GM23338 (cell line): ENCODE results near the gene FOXP1. TPM values are rescaled to one million over a fixed set of nuclear protein-coding genes. Genes with fewer than 3 reads are reported as not detected.

Source experiments
- ATAC-seq: fragments of 200-7000 bp; cut with Tn5 transposase; 3 replicates; pipeline ENCODE4 v1.9.1; 2020
- DNase-seq: peaks from one replicate; pipeline ENCODE4 v3.0.0-alpha.2; 2015; ENCODE audit warnings: low spot score
- H2AFZ ChIP-seq: fragments of 200-600 bp; sonication (generic); 2 replicates; pipeline ENCODE4 v1.8.0; 2016; ENCODE audit warnings: antibody characterized with exemption, mild to moderate bottlenecking, moderate library complexity
- H3F3A ChIP-seq: fragments of 200-600 bp; sonication (generic); replicated peaks from 2 replicates; pipeline ENCODE4 v1.8.0; 2017; ENCODE audit warnings: antibody characterized with exemption, mixed run types, low read depth
- H3K27ac ChIP-seq: fragments of 200-600 bp; sonication (generic); 2 replicates; pipeline ENCODE4 v1.6.1; 2016; ENCODE audit warnings: low read depth
- H3K27me3 ChIP-seq: fragments of 200-600 bp; sonication (generic); 2 replicates; pipeline ENCODE4 v1.8.0; 2016; ENCODE audit warnings: mild to moderate bottlenecking, mixed run types, moderate library complexity; ENCODE audit not compliant: insufficient read depth
- H3K36me3 ChIP-seq: fragments of 200-600 bp; sonication (generic); 2 replicates; pipeline ENCODE4 v1.8.0; 2016; ENCODE audit warnings: mild to moderate bottlenecking; ENCODE audit not compliant: insufficient read depth
- H3K4me1 ChIP-seq: fragments of 200-600 bp; sonication (generic); 2 replicates; pipeline ENCODE4 v1.8.0; 2016; ENCODE audit warnings: mild to moderate bottlenecking, moderate library complexity; ENCODE audit not compliant: insufficient read depth
- H3K4me2 ChIP-seq: fragments of 200-600 bp; sonication (generic); 2 replicates; pipeline ENCODE4 v1.7.1; 2017; ENCODE audit warnings: mixed run types
- H3K4me3 ChIP-seq: fragments of 200-600 bp; sonication (generic); 2 replicates; pipeline ENCODE4 v1.6.1; 2016; ENCODE audit warnings: mixed run types
- H3K79me2 ChIP-seq: fragments of 200-600 bp; sonication (generic); replicated peaks from 2 replicates; pipeline ENCODE4 v1.8.0; 2017; ENCODE audit warnings: mild to moderate bottlenecking; ENCODE audit not compliant: insufficient read depth
- H3K9me2 ChIP-seq: fragments of 200-600 bp; sonication (generic); 2 replicates; pipeline ENCODE4 v1.8.0; 2017; ENCODE audit not compliant: insufficient read depth
- H4K20me1 ChIP-seq: fragments of 200-600 bp; sonication (generic); replicated peaks from 2 replicates; pipeline ENCODE4 v1.8.0; 2017; ENCODE audit warnings: mild to moderate bottlenecking; ENCODE audit not compliant: insufficient read depth
- H3K27ac Mint-ChIP-seq: 2 replicates; pipeline ENCODE4 v1.8.0; 2020; ENCODE audit warnings: inconsistent platforms, mild to moderate bottlenecking, moderate library complexity, mixed read lengths
- H3K27me3 Mint-ChIP-seq: 3 replicates; pipeline ENCODE4 v1.8.0; 2022; ENCODE audit warnings: low read depth, mild to moderate bottlenecking, moderate library complexity, mixed read lengths, inconsistent platforms; ENCODE audit not compliant: insufficient read depth, poor library complexity
- H3K36me3 Mint-ChIP-seq: 3 replicates; pipeline ENCODE4 v1.8.0; 2021; ENCODE audit warnings: low read depth, mild to moderate bottlenecking, inconsistent platforms, moderate library complexity, mixed read lengths
- H3K4me1 Mint-ChIP-seq: 3 replicates; pipeline ENCODE4 v1.8.0; 2020; ENCODE audit warnings: mild to moderate bottlenecking, inconsistent platforms, mixed read lengths
- H3K4me3 Mint-ChIP-seq: 3 replicates; pipeline ENCODE4 v1.8.0; 2021; ENCODE audit warnings: moderate library complexity, mild to moderate bottlenecking, inconsistent platforms, mixed read lengths
- H3K9me3 Mint-ChIP-seq: 3 replicates; pipeline ENCODE4 v1.8.0; 2020; ENCODE audit warnings: moderate library complexity, mild to moderate bottlenecking, inconsistent platforms, mixed read lengths
- CREB1 ChIP-seq: fragments of 250-450 bp; sonication (Bioruptor Pico); IDR thresholded peaks from 2 replicates; pipeline ENCODE4 v1.5.0; 2020; ENCODE audit warnings: low read depth, mild to moderate bottlenecking, moderate library complexity
- EZH2phosphoT487 ChIP-seq: fragments of 200-600 bp; sonication (generic); IDR thresholded peaks from one replicate; pipeline ENCODE4 v1.8.1; 2018; ENCODE audit warnings: antibody characterized with exemption; ENCODE audit not compliant: unreplicated experiment
- JUNB ChIP-seq: IDR thresholded peaks from one replicate; pipeline ENCODE4 v1.6.1; 2016; ENCODE audit warnings: antibody characterized with exemption; ENCODE audit not compliant: unreplicated experiment
- POLR2AphosphoS5 ChIP-seq: IDR thresholded peaks from 2 replicates; pipeline ENCODE4 v1.6.1; 2016; ENCODE audit warnings: antibody characterized with exemption, low read depth
- STAT1 ChIP-seq: IDR thresholded peaks from one replicate; pipeline ENCODE4 v1.6.1; 2016; ENCODE audit warnings: antibody characterized with exemption; ENCODE audit not compliant: unreplicated experiment
- ZNF114 ChIP-seq: fragments of 250-450 bp; sonication (Bioruptor Pico); IDR thresholded peaks from 2 replicates; pipeline ENCODE4 v1.5.0; 2020; ENCODE audit warnings: mild to moderate bottlenecking, moderate library complexity
- ZNF331 ChIP-seq: fragments of 250-450 bp; sonication (Bioruptor Pico); IDR thresholded peaks from 2 replicates; pipeline ENCODE4 v1.5.0; 2020; ENCODE audit warnings: low read depth, mild to moderate bottlenecking, moderate library complexity
- ZNF462 ChIP-seq: fragments of 250-450 bp; sonication (Bioruptor Pico); IDR thresholded peaks from 2 replicates; pipeline ENCODE4 v1.5.0; 2020; ENCODE audit warnings: mild to moderate bottlenecking, moderate library complexity
- polyA plus RNA-seq: library from polyadenylated mRNA; unstranded; fragments of >200 nt; fragmentation: Nextera tagmentation; extraction: Ambion mirVana; gene quantifications from 2 replicates; pipeline ENCODE4 v1.2.1, GENCODE V29; 2016
- total RNA-seq: library from RNA; depleted of rRNA; stranded (reverse); fragments of >200 nt; shearing (Covaris generic); gene quantifications from 2 replicates; pipeline ENCODE4 v1.2.3, GENCODE V29; 2014
- TF ChIP-seq, protein P1 (sequence below): IDR thresholded peaks from one replicate; pipeline ENCODE4 v1.6.1; 2018; ENCODE audit warnings: antibody characterized with exemption; ENCODE audit not compliant: unreplicated experiment
- TF ChIP-seq, protein P2 (sequence below): IDR thresholded peaks from 2 replicates; pipeline ENCODE4 v1.6.1; 2016; ENCODE audit warnings: antibody characterized with exemption

FOXP1 gene
- total and polyA plus RNA-seq, 2 experiments from 2014 or later: 32.9 to 35.5 TPM

DNA sequence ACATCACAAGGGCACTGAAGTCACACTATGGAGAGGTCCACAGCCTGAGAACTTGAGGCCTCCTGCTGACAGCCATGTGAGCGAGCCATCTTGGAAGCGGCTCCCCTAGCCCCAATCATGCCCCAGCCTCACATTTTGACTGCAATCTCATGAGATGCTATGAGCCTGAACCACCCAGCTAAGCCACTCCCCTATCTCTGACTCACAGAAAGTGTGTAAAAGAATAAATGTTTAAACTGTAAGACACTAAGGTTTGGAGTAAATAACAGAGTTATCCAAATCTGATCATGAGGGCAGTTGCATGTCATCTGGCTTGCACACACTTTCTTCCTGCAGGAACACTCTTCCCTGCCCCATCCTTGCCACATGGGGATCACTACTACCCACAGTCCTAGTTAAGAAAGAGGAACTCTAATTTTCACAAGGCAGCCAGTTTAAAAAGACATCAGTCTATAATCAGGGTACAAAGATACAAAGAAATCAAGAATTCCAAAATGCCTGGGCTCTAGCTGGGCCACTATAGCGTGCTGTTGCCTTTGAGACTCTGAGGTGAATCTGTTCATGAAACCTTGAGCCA is 494.2 kb downstream of the FOXP1 start (continued):
- TF ChIP-seq, protein P1, sequence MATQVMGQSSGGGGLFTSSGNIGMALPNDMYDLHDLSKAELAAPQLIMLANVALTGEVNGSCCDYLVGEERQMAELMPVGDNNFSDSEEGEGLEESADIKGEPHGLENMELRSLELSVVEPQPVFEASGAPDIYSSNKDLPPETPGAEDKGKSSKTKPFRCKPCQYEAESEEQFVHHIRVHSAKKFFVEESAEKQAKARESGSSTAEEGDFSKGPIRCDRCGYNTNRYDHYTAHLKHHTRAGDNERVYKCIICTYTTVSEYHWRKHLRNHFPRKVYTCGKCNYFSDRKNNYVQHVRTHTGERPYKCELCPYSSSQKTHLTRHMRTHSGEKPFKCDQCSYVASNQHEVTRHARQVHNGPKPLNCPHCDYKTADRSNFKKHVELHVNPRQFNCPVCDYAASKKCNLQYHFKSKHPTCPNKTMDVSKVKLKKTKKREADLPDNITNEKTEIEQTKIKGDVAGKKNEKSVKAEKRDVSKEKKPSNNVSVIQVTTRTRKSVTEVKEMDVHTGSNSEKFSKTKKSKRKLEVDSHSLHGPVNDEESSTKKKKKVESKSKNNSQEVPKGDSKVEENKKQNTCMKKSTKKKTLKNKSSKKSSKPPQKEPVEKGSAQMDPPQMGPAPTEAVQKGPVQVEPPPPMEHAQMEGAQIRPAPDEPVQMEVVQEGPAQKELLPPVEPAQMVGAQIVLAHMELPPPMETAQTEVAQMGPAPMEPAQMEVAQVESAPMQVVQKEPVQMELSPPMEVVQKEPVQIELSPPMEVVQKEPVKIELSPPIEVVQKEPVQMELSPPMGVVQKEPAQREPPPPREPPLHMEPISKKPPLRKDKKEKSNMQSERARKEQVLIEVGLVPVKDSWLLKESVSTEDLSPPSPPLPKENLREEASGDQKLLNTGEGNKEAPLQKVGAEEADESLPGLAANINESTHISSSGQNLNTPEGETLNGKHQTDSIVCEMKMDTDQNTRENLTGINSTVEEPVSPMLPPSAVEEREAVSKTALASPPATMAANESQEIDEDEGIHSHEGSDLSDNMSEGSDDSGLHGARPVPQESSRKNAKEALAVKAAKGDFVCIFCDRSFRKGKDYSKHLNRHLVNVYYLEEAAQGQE: no peak

GRCh38 chr3:71088742-71089141 is 494.8 kb downstream of the FOXP1 start:
- Histone ChIP-seq H3K27ac (no peak overlapping the region), H3K9me2 (no peaks in the 10 kb centered on the region), H3K36me3 (no peaks in the 10 kb centered on the region), H3K4me1 (peaks cover 12% of the 10 kb centered on the region; the same call in 1 of the 2 replicates), H3F3A (no peaks in the 10 kb centered on the region), H3K27me3 (no peaks in the 10 kb centered on the region), H3K79me2 (no peaks in the 10 kb centered on the region; the same call in 1 of the 2 replicates), H3K4me3 (no peak overlapping the region), H3K4me2 (no peak overlapping the region), H2AFZ (no peak overlapping the region), H4K20me1 (no peaks in the 10 kb centered on the region; the same call in 1 of the 2 replicates)
- peaks cover 22% of the 10 kb centered on the region for H3K4me1 Mint-ChIP-seq
- DNase-seq: no peak
- no peaks in the 10 kb centered on the region for H3K36me3 Mint-ChIP-seq
- no peak for ATAC-seq
- H3K4me3 Mint-ChIP-seq: no peak overlapping the region
- H3K27me3 Mint-ChIP-seq: peaks cover 8% of the 10 kb centered on the region
- no peak overlapping the region for H3K27ac Mint-ChIP-seq
- H3K9me3 Mint-ChIP-seq: no peaks in the 10 kb centered on the region
- TF ChIP-seq, protein P1: no peak
- TF ChIP-seq ZNF462 (no peak), STAT1 (no peak), ZNF114 (CRISPR knock-in tag) (no peak), JUNB (no peak), EZH2phosphoT487 (no peak), ZNF331 (CRISPR knock-in tag) (no peak), CREB1 (CRISPR knock-in tag) (no peak), POLR2AphosphoS5 (no peak)
- TF ChIP-seq, protein P2, sequence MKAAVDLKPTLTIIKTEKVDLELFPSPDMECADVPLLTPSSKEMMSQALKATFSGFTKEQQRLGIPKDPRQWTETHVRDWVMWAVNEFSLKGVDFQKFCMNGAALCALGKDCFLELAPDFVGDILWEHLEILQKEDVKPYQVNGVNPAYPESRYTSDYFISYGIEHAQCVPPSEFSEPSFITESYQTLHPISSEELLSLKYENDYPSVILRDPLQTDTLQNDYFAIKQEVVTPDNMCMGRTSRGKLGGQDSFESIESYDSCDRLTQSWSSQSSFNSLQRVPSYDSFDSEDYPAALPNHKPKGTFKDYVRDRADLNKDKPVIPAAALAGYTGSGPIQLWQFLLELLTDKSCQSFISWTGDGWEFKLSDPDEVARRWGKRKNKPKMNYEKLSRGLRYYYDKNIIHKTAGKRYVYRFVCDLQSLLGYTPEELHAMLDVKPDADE: no peak
